Occipital lobe (tissue), 2 donors: Measurements from ENCODE around the gene PHAF1. TPM values are rescaled to one million over a fixed set of nuclear protein-coding genes. Genes with fewer than 3 reads are reported as not detected.
"Not testable (repeated sequence)": the region's sequence is repeated elsewhere in the genome, so short reads cannot be mapped to it uniquely, and the experiment has no call there.

Source experiments
- DNase-seq: peaks from one replicate; lab custom pipeline; 2025; lab: John Stamatoyannopoulos, UW
- total RNA-seq: library from RNA; depleted of rRNA; stranded (reverse); fragments of >200 nt; gene quantifications from one replicate; pipeline ENCODE4 v1.2.3, GENCODE V29; 2014

Gene PHAF1
- total RNA-seq, 1 donor from 2014 or later: 19.8 TPM

- no peak for DNase-seq
Measured at GRCh38 chr16:67104845-67105244, 4.9 kb upstream of the PHAF1 start.

- no peak for DNase-seq
Measured at GRCh38 chr16:67105246-67105645, 4.5 kb upstream of the PHAF1 start.

GRCh38 chr16:67105881-67106280 is 3.9 kb upstream of the PHAF1 start:
- DNase-seq: no peak

GRCh38 chr16:67108489-67108888 is 1.3 kb upstream of the PHAF1 start:
- DNase-seq: no peak

GRCh38 chr16:67108931-67109406 is 772 bp upstream of the PHAF1 start:
- DNase-seq: no peak

- DNase-seq: no peak
Measured at GRCh38 chr16:67111951-67112444, 2.3 kb downstream of the PHAF1 start.

GRCh38 chr16:67112591-67113399 is 3.1 kb downstream of the PHAF1 start:
- no peak for DNase-seq

GRCh38 chr16:67114793-67115192 is 5.1 kb downstream of the PHAF1 start:
- no peak for DNase-seq

- DNase-seq: no peak
Measured at GRCh38 chr16:67115639-67116038, 5.9 kb downstream of the PHAF1 start.

- no peak for DNase-seq
Measured at GRCh38 chr16:67116388-67117311, 6.9 kb downstream of the PHAF1 start.

GRCh38 chr16:67117716-67118115 is 8.0 kb downstream of the PHAF1 start:
- no peak for DNase-seq

GRCh38 chr16:67120025-67120424 is 10.3 kb downstream of the PHAF1 start:
- DNase-seq: no peak

GRCh38 chr16:67122799-67123198 is 13.1 kb downstream of the PHAF1 start:
- not testable (repeated sequence) for DNase-seq

- DNase-seq: no peak
Measured at GRCh38 chr16:67128417-67128816, 18.7 kb downstream of the PHAF1 start.

- no peak for DNase-seq
Measured at GRCh38 chr16:67128887-67129286, 19.1 kb downstream of the PHAF1 start.

GRCh38 chr16:67129422-67129821 is 19.7 kb downstream of the PHAF1 start:
- no peak for DNase-seq

GRCh38 chr16:67137605-67138004 is 27.9 kb downstream of the PHAF1 start:
- no peak for DNase-seq

- DNase-seq: no peak
Measured at GRCh38 chr16:67141391-67141790, 31.6 kb downstream of the PHAF1 start.

- no peak for DNase-seq
Measured at GRCh38 chr16:67142342-67142741, 32.6 kb downstream of the PHAF1 start.

GRCh38 chr16:67144943-67145342 is 35.2 kb downstream of the PHAF1 start:
- DNase-seq: no peak

- no peak for DNase-seq
Measured at GRCh38 chr16:67145746-67146145, 36.0 kb downstream of the PHAF1 start.
